WTC11 (cell line): ENCODE data around the gene FUZ. TPM values are rescaled to one million over a fixed set of nuclear protein-coding genes. Genes with fewer than 3 reads are reported as not detected.

Experiments
- ATAC-seq: fragments of 200-7000 bp; cut with Tn5 transposase; 2 replicates; pipeline ENCODE4 v1.10.0; 2021; ENCODE audit warnings: mild to moderate bottlenecking, moderate library complexity
- CTCF ChIA-PET: fragments of 300-600 bp; sonication (Branson Sonifier 250); formaldehyde crosslinking; loops from one replicate; lab custom pipeline; 2021; ENCODE audit warnings: antibody characterized with exemption; lab: Charles Lee
- POLR2A ChIA-PET: fragments of 350-600 bp; sonication (Branson Sonifier 250); formaldehyde crosslinking; loops from one replicate; lab custom pipeline; 2021; ENCODE audit warnings: antibody characterized with exemption; lab: Charles Lee
- DNase-seq: peaks from one replicate; pipeline ENCODE4 v3.0.0; 2021; ENCODE audit warnings: low spot score
- H3K27ac Mint-ChIP-seq: 2 replicates; pipeline ENCODE4 v1.8.0; 2021; ENCODE audit warnings: mixed read lengths
- H3K27me3 Mint-ChIP-seq: 2 replicates; pipeline ENCODE4 v1.8.0; 2021; ENCODE audit warnings: low read depth, mild to moderate bottlenecking, moderate library complexity, mixed read lengths
- H3K36me3 Mint-ChIP-seq: 2 replicates; pipeline ENCODE4 v1.8.0; 2021; ENCODE audit warnings: mixed read lengths
- H3K4me1 Mint-ChIP-seq: 2 replicates; pipeline ENCODE4 v1.8.0; 2022; ENCODE audit warnings: mixed read lengths
- H3K4me3 Mint-ChIP-seq: 2 replicates; pipeline ENCODE4 v1.8.0; 2021; ENCODE audit warnings: mild to moderate bottlenecking, moderate library complexity, mixed read lengths
- H3K9me3 Mint-ChIP-seq: 2 replicates; pipeline ENCODE4 v1.8.0; 2021; ENCODE audit warnings: mixed read lengths
- CREM ChIP-seq: sonication (generic); formaldehyde crosslinking; IDR thresholded peaks from 2 replicates; pipeline ENCODE4 v1.8.1; 2022; ENCODE audit warnings: mild to moderate bottlenecking, missing genetic modification reagents, moderate library complexity
- FOXJ3 ChIP-seq: sonication (generic); formaldehyde crosslinking; IDR thresholded peaks from 2 replicates; pipeline ENCODE4 v1.9.0; 2021; ENCODE audit warnings: missing genetic modification reagents, mild to moderate bottlenecking, borderline replicate concordance
- FOXK1 ChIP-seq: sonication (generic); formaldehyde crosslinking; IDR thresholded peaks from 2 replicates; pipeline ENCODE4 v1.8.0; 2022; ENCODE audit warnings: mild to moderate bottlenecking, moderate library complexity, missing genetic modification reagents
- HMGA2 ChIP-seq: fragments of 250-450 bp; sonication (Bioruptor Pico); IDR thresholded peaks from 2 replicates; pipeline ENCODE4 v1.4.0; 2021; ENCODE audit warnings: mild to moderate bottlenecking, moderate library complexity
- HMGXB4 ChIP-seq: sonication (generic); formaldehyde crosslinking; IDR thresholded peaks from 2 replicates; pipeline ENCODE4 v1.8.1; 2023; ENCODE audit warnings: mild to moderate bottlenecking, moderate library complexity, missing genetic modification reagents
- PRRX2 ChIP-seq: fragments of 250-450 bp; sonication (Bioruptor Pico); IDR thresholded peaks from 2 replicates; pipeline ENCODE4 v1.8.0; 2021; ENCODE audit warnings: mild to moderate bottlenecking
- RORB ChIP-seq: fragments of 250-450 bp; sonication (Bioruptor Pico); IDR thresholded peaks from 2 replicates; pipeline ENCODE4 v1.9.0; 2021; ENCODE audit warnings: mild to moderate bottlenecking
- SP1 ChIP-seq: sonication (generic); formaldehyde crosslinking; conservative IDR thresholded peaks from 2 replicates; pipeline ENCODE4 v1.8.1; 2022; ENCODE audit warnings: missing genetic modification reagents
- TEAD4 ChIP-seq: sonication (generic); formaldehyde crosslinking; IDR thresholded peaks from 2 replicates; pipeline ENCODE4 v1.8.0; 2022; ENCODE audit warnings: mild to moderate bottlenecking, missing genetic modification reagents
- ZMAT4 ChIP-seq: fragments of 250-450 bp; sonication (Bioruptor Pico); IDR thresholded peaks from 2 replicates; pipeline ENCODE4 v1.9.0; 2021; ENCODE audit warnings: mild to moderate bottlenecking
- ZNF121 ChIP-seq: sonication (generic); formaldehyde crosslinking; IDR thresholded peaks from 2 replicates; pipeline ENCODE4 v1.8.0; 2023; ENCODE audit warnings: missing genetic modification reagents
- ZNF317 ChIP-seq: sonication (generic); formaldehyde crosslinking; IDR thresholded peaks from 2 replicates; pipeline ENCODE4 v1.8.1; 2023; ENCODE audit warnings: low read depth, mild to moderate bottlenecking, moderate library complexity, missing genetic modification reagents, borderline replicate concordance
- ZNF416 ChIP-seq: fragments of 250-450 bp; sonication (Bioruptor Pico); IDR thresholded peaks from 2 replicates; pipeline ENCODE4 v1.9.0; 2021; ENCODE audit warnings: mild to moderate bottlenecking, inconsistent platforms
- total RNA-seq: library from RNA; stranded (reverse); gene quantifications from 3 replicates; pipeline ENCODE4 v1.2.3, GENCODE V29; 2021
- TF ChIP-seq, protein P1 (sequence below): fragments of 250-450 bp; sonication (Bioruptor Pico); IDR thresholded peaks from 2 replicates; pipeline ENCODE4 v1.9.0; 2021; ENCODE audit warnings: mild to moderate bottlenecking, borderline replicate concordance
- TF ChIP-seq, protein P2 (sequence below): fragments of 250-450 bp; sonication (Bioruptor Pico); IDR thresholded peaks from 2 replicates; pipeline ENCODE4 v1.9.0; 2021; ENCODE audit warnings: mild to moderate bottlenecking
- TF ChIP-seq, protein P3 (sequence below): sonication (generic); formaldehyde crosslinking; IDR thresholded peaks from 2 replicates; pipeline ENCODE4 v1.8.1; 2022; ENCODE audit warnings: mild to moderate bottlenecking, moderate library complexity, missing genetic modification reagents
- TF ChIP-seq, protein P4 (sequence below): sonication (generic); formaldehyde crosslinking; IDR thresholded peaks from 2 replicates; pipeline ENCODE4 v1.8.0; 2022; ENCODE audit warnings: mild to moderate bottlenecking, missing genetic modification reagents

FUZ gene
- total RNA-seq, 1 experiment from 2014 or later, result 35.1 TPM

DNA sequence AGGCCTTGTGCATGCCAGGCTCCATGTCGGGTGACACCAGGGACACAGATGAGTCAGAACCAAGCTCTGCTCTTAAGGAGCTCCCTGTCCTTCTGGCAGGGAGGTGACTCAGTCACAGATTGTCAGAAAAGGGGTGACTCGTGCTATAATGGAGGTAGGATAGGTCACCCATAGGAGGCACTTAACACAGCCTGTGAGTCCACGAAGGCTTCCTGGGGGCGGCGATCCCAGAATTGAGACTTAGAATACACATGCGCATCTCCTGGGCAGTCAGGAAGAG, 19.6 kb downstream of the FUZ start:
- H3K4me1 Mint-ChIP-seq, result no peaks in the 10 kb centered on the region
- no peak for DNase-seq
- ChIA-PET POLR2A (no interaction called here), CTCF (interaction anchor here (1.2 kb wide), 1 partner anchor 12 kb away, joined by 6 read pairs; no protein-coding TSS in a partner anchor)
- H3K27ac Mint-ChIP-seq, result no peak overlapping the region
- H3K4me3 Mint-ChIP-seq, result no peak overlapping the region
- peaks cover 34% of the 10 kb centered on the region for H3K36me3 Mint-ChIP-seq
- no peaks in the 10 kb centered on the region for H3K9me3 Mint-ChIP-seq
- ATAC-seq, result no peak
- H3K27me3 Mint-ChIP-seq, result no peaks in the 10 kb centered on the region
- no peak for TF ChIP-seq ZNF121 (CRISPR knock-in tag)
- TF ChIP-seq, protein P1, sequence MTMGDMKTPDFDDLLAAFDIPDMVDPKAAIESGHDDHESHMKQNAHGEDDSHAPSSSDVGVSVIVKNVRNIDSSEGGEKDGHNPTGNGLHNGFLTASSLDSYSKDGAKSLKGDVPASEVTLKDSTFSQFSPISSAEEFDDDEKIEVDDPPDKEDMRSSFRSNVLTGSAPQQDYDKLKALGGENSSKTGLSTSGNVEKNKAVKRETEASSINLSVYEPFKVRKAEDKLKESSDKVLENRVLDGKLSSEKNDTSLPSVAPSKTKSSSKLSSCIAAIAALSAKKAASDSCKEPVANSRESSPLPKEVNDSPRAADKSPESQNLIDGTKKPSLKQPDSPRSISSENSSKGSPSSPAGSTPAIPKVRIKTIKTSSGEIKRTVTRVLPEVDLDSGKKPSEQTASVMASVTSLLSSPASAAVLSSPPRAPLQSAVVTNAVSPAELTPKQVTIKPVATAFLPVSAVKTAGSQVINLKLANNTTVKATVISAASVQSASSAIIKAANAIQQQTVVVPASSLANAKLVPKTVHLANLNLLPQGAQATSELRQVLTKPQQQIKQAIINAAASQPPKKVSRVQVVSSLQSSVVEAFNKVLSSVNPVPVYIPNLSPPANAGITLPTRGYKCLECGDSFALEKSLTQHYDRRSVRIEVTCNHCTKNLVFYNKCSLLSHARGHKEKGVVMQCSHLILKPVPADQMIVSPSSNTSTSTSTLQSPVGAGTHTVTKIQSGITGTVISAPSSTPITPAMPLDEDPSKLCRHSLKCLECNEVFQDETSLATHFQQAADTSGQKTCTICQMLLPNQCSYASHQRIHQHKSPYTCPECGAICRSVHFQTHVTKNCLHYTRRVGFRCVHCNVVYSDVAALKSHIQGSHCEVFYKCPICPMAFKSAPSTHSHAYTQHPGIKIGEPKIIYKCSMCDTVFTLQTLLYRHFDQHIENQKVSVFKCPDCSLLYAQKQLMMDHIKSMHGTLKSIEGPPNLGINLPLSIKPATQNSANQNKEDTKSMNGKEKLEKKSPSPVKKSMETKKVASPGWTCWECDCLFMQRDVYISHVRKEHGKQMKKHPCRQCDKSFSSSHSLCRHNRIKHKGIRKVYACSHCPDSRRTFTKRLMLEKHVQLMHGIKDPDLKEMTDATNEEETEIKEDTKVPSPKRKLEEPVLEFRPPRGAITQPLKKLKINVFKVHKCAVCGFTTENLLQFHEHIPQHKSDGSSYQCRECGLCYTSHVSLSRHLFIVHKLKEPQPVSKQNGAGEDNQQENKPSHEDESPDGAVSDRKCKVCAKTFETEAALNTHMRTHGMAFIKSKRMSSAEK (CRISPR knock-in tag), result no peak
- no peak for TF ChIP-seq SP1
- no peak for TF ChIP-seq PRRX2 (CRISPR knock-in tag)
- TF ChIP-seq CREM, result no peak
- TF ChIP-seq RORB, result no peak
- TF ChIP-seq HMGXB4 (CRISPR knock-in tag), result no peak
- TF ChIP-seq HMGA2 (CRISPR knock-in tag), result no peak
- no peak for TF ChIP-seq ZNF416 (CRISPR knock-in tag)
- no peak for TF ChIP-seq FOXJ3

- Mint-ChIP-seq H3K9me3 (no peaks in the 10 kb centered on the region), H3K4me1 (no peaks in the 10 kb centered on the region), H3K4me3 (no peak overlapping the region), H3K27me3 (no peaks in the 10 kb centered on the region), H3K27ac (no peak overlapping the region), H3K36me3 (peaks cover 38% of the 10 kb centered on the region)
- ChIA-PET CTCF (interaction anchor here (1.2 kb wide), 1 partner anchor 12 kb away, joined by 6 read pairs; no protein-coding TSS in a partner anchor), POLR2A (no interaction called here)
- no peak; the same call in 1 of the 2 replicates for ATAC-seq
- TF ChIP-seq TEAD4 (CRISPR knock-in tag), result no peak
- TF ChIP-seq, protein P2, sequence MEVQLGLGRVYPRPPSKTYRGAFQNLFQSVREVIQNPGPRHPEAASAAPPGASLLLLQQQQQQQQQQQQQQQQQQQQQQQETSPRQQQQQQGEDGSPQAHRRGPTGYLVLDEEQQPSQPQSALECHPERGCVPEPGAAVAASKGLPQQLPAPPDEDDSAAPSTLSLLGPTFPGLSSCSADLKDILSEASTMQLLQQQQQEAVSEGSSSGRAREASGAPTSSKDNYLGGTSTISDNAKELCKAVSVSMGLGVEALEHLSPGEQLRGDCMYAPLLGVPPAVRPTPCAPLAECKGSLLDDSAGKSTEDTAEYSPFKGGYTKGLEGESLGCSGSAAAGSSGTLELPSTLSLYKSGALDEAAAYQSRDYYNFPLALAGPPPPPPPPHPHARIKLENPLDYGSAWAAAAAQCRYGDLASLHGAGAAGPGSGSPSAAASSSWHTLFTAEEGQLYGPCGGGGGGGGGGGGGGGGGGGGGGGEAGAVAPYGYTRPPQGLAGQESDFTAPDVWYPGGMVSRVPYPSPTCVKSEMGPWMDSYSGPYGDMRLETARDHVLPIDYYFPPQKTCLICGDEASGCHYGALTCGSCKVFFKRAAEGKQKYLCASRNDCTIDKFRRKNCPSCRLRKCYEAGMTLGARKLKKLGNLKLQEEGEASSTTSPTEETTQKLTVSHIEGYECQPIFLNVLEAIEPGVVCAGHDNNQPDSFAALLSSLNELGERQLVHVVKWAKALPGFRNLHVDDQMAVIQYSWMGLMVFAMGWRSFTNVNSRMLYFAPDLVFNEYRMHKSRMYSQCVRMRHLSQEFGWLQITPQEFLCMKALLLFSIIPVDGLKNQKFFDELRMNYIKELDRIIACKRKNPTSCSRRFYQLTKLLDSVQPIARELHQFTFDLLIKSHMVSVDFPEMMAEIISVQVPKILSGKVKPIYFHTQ (CRISPR knock-in tag), result no peak
- no peak for TF ChIP-seq ZMAT4 (CRISPR knock-in tag)
- TF ChIP-seq, protein P3, sequence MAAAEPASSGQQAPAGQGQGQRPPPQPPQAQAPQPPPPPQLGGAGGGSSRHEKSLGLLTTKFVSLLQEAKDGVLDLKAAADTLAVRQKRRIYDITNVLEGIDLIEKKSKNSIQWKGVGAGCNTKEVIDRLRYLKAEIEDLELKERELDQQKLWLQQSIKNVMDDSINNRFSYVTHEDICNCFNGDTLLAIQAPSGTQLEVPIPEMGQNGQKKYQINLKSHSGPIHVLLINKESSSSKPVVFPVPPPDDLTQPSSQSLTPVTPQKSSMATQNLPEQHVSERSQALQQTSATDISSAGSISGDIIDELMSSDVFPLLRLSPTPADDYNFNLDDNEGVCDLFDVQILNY (CRISPR knock-in tag), result no peak
- TF ChIP-seq, protein P4, sequence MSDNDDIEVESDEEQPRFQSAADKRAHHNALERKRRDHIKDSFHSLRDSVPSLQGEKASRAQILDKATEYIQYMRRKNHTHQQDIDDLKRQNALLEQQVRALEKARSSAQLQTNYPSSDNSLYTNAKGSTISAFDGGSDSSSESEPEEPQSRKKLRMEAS, result no peak
- no peak for TF ChIP-seq SP1
- no peak for TF ChIP-seq FOXK1 (CRISPR knock-in tag)
- TF ChIP-seq ZNF317 (CRISPR knock-in tag), result no peak
- no peak for DNase-seq
Observed at GRCh38 chr19:49792829-49793560, 20.1 kb downstream of the FUZ start.
